Activated effector memory CD4-positive, alpha-beta T cell treated with Interleukin-2 at 50 U/mL for 16 hours (primary cell): ENCODE measurements around the gene PAXX.

Experiments used
- DNase-seq: peaks from one replicate; pipeline ENCODE4 v3.0.0-alpha.2; 2020

PAXX gene

DNA sequence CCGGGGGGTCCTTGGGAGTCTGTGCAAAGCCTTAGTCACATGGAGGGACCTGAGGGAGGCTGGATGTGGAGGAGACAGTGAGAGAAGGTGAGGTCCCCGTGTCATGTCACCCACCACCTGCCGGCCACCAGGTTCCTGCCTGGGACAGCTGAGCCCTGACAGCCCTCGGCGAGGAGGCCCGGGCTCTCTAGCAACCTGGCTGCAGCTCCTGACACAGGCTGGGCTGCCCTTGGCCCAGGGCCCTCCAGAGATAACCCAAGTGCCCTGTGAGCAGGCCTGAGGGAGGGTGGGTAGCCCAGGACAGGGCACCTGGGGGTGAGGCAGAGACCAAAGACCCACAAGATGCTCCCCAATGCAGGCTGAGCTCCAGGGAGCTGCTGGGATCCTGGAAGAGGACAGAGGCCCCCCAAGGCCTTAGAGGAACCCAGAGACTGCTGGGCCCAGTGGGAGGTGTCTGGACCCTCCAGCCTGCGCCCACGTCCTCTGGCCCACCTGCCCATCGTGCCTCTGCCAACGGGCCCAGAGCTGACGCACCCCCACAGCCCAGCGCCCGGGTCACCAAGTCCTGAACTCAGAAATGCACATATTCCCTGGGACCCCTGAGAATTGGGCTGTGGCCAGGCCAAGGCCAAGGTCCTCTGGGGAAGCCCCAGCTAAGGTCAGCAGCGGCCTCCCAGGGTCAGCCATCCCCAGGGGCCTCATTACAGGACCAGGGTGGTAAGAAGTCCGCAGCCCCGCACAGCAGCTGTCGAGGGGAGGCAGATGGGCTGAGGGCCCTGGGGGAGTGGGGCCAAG lies 23.7 kb upstream of the PAXX start:
- no peak for DNase-seq

DNA sequence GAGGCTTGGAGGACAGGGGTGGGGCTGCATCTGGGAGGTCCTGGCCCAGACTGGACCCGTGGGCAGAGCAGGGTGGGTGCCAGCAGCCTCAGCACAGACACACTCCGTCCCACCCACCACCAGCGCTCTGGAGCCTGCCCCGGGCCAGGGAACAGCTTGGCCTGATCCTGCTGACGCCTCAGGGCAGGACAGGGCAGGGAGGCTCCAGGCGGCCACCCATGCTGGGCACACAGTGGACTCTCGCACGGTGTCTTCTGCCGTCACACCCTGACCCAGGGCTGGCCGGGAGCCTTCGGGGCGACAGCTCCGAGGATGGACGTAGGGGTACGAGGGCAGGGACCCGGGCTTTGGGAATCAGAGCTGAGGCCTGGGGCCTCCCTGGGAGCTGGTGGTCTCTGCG lies 23.1 kb upstream of the PAXX start:
- DNase-seq = no peak

DNA sequence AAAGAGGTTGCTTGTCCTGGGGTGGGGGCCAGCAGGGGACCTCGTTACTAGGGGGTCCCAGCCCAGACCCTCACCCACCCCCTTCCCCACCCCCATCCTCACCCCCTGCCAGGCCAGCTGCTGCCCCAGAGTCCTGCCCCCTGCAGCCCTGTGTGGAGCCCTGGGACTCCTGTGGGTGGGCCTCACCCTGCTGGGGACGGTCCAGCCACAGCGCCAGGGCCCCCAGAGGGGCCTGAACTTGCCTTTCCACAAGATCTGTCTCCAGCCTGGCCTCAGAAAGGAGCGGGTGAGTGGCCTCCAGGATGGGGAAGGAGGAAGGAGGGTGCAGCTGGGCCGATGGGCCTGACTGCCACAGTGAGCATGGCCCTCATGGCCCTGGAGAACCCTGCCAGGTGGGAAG lies 22.4 kb upstream of the PAXX start:
- no peak for DNase-seq

DNA sequence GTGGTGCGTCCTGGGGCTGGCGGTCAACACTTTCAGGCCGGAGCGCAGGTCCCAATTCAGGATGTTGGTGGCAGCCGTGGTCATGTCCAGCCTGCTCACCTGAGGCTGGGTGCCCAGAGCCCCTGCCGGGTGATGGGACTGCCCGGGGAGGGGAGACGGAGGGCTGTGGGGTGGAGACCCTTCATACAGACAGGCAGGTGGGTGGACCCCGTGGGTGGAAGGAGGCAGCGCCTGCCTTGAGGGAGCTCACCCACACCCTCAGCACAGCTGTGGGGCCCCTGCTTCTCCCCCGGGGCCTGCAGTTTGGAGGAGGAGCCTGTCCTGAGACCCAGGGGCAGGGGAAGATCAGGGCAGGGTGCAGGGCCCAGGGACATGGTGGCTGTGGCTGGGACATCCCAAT lies 21.9 kb upstream of the PAXX start:
- DNase-seq = no peak

DNA sequence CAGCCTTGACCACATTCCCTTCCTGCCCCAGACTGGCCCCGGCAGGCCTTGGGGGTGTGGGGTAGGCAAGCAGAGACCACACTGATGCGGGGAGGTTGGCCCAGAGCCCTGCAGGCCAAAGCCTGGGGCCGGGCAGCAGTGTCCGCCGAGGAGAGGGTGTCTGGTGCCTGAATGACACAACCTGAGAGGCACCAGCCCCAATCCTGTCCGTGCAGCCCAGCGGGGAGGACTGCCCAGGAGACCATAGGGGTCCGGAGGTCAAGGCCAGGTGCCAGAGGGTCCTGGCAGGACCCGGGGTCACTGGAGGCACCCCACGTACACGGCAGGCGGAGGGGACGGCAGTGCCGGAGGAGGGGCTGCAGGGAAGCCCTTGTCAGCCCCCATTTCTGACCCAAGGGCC lies 20.5 kb upstream of the PAXX start:
- no peak for DNase-seq

DNA sequence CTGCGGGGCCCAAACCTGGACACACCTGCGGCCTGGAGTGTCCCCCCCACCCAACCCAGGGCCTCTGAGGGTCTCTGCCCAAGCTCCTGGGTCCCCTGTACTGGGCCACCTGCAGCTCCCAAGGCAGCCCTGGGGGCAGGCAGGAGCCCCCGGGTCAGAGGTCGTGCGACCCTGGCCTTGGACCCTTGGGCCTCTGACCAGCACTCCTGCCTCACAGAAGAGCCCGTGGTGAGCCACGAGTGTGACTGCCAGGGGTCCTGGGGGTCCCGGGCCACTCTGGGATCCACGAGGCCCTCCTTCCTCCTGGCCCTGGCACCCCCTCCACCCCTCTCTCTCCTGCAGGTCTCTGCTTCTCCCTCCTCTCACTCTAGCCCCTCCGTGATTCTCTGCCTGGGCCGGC lies 19.9 kb upstream of the PAXX start:
- no peak for DNase-seq

DNA sequence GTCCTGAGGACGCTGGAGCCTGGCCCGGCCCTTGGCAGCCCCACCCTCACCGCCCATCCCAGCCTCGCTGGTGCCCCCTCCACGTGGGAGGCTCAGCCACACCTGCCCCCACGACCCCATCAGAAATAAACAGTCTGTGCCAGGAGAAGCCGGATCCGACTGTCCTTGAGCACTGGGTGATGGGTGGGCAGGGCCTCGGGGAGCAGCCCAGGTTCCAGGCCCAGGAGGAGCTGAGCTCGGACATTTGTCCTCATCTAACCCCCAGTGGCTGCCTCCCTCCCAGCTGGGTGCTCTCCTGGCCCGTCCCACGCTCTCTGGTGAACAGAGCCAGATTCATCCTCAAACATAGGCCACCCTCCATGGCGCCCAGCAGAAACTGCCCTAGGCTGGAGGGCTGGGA lies 19.5 kb upstream of the PAXX start:
- no peak for DNase-seq

DNA sequence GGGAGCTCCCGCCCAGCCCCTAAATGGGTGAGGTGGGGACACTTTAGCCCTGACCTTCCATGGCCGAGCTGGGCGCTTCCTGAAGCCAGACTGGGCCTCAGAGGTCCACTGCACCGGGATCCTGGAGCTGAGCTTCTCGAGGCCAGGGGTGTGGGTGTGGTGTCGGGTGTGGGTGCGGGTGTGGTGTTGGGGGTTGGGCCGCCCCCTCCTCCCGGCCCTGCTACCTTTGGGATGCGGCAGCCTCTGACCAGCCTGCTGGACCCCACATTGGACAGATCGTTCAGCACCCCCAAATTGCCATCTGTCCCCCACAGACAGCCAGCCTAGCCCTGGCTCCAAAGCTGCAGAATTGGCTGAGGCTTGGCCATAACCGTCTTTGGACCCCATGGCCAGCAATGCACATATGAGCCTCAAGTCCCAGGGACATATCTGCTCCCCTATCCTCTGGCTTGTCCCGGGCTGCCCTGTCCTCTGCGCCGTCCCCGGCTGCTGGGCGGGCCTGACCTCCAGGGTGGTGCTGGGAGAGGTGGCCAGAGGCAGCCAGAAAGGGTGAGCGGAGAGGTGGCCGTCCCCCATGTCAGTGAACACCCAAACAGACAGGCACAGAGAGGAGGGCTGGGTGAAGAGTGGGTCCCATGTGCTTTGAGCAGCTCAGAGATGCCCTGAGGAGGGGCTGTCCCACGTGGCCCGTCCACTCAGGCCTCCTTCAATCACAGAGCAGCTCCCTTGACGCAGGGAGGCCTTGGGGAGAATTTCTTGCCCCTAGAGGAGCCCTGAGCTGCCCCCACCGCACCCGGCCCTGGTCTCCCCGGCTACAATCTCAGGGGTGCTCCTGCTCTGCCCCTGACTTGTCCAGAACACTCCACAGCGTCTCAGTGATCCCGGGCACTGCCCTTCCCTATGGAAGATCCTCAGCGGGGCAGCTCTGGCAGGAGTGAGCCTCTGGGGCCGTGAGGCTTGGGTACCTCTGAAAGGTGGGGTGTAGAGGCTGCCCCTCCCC lies 18.3 kb upstream of the PAXX start:
- DNase-seq = no peak

DNA sequence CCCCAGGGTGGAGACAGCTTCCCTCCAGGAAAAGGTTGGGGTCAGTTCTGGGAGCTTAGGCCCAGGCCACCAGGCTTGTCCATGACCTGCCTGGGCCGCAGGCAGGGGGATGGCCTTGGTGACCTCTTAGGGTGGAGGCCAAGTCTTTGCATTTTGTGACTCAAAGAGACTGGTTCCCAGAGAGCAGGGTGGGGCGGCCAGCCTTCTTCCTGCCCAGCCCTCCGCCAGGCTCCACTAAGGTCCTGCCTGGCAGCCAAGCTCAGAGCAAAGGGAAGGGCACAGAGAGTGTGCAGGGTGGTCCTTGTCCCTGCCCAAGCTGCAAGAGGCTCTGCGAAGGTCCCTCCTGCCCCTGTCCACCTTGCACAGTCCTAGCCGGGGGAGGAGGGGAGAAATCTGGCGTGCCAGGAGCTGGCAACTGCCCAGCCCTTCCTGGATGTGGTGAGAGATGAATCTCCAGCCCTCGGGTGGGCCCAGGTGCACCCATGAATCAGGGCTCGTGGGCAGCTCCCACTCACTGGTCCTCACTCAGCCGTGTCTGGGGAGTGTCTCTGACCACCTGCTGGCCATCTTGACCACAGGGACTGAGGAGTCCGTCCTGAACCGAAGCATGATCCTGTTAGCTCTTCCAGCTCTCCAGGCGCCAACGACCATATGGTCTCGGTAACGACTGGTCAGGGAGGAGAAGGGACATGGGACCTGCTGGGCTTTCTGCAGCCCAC lies 17.2 kb upstream of the PAXX start:
- DNase-seq = peak; percentile 32

DNA sequence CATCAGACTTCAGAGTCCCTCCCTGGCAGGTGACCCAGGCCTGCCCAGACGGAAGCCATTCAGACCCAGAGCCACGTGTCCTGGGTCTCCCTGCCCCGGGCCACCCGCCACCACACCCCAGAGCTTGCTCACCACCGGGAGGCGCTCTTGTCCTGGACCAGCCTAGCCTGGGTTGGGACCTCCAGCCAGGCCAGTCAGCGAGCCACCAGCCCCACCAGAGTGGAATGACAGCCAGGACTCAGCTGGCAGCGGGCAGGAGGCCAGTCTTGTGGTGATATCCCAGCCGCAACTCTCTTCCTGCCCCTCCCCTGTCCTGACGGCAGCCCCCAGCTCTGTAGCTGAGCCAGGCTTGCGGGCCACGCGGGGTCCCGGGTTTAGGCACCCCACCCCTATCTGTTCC lies 16.6 kb upstream of the PAXX start:
- no peak for DNase-seq

DNA sequence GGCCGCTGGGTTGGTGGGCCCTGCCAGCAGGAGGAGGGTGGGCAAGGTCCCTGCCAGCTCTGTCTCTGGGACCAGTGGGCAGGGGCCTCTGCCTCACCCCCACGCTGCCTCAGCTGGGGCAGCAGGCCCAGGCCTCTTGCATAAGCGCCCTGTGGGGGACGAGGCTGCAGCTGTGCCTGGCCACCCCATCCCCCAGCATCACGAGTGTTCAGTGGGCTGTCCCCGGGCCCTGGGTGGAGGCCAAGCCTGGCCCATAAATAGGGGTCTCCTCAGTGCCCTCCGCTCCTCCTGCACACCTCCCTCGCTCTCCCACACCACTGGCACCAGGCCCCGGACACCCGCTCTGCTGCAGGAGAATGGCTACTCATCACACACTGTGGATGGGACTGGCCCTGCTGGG lies 15.0 kb upstream of the PAXX start, which contains the start of gene PTGDS:
Gene PTGDS, plus strand, starts transcription at position 282 of the 400 bp plus-strand sequence. Its CDS starts 75 bp downstream, at position 357.
- DNase-seq = no peak

DNA sequence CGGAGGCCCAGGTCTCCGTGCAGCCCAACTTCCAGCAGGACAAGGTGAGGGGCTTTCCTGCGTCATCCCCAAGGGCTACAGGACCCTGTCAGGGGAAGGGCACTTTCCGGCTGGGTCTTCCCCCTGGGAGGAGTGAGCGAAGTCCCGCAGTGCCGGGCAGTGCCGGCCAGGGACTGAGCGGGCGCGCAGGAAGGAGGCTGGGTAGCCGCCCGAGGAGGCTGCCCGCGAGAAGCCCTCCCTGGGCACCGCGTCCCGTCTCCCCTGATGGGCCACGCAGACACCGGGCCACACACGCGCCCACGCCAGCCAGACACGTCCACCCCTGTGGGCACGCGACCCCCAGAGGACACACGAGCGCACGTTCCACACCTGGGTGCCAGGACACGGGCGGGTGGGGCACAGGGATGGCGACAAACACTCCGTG lies 14.6 kb upstream of the PAXX start:
- no peak for DNase-seq

DNA sequence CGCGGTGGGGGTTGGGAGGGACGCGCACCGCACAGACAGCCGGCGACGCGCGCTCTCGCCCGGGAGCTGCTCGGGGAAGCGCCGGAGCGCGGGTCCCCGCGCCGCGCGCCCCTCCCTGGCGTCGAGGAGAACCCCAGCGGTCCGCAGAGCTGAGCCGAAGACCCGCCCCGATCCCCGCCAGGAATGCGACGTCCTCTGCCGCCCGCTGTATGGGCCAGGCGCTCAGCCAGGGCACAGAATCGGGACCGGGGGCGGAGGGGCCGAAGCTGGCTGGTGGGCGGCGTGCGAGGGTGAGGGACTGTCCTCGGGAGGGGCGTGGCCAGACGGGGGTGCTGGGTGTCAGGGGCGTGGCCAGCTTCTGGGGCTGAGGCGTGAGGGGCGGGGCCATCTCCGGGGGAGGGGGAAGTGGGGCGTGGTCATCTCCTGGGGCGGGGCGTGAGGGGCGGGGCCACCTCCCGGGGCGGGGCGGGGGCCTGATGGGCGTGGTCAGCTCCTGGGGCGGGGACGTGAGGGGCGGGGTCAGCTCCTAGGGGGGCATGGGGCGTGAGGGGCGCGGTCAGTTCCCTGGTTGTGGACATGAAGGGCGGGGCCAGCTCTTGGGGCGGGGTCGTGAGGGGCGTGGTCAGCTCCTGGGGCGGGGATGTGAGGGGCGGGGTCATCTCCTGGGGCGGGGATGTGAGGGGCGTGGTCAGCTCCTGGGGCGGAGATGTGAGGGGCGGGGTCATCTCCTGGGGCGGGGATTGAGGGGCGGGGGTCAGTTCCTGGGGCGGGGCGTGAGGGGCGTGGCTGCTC lies 14.0 kb upstream of the PAXX start:
- DNase-seq = peak; percentile 56

DNA sequence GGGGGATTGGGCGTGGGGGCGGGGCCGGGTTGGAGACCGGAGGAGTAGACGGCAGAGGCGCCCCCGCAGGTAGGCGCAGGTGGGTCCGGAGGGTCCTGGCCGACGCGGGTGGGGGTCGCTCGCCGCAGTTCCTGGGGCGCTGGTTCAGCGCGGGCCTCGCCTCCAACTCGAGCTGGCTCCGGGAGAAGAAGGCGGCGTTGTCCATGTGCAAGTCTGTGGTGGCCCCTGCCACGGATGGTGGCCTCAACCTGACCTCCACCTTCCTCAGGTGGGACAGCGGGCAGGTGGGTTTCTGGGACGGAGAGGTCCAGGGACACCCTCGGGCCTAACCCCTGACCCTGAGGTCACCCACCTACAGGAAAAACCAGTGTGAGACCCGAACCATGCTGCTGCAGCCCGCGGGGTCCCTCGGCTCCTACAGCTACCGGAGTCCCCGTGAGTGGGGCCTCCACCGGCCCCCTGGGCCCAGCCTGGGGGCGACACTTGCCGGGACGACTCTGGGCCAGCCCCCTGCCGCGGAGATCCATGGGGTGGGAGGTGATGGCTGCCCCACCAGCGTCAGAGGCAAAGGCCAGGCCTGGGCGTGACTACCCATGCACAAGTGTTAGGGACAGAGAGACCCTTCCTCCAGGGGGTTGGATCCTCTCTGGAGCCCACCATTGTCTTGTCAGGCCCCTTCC lies 13.2 kb upstream of the PAXX start:
- DNase-seq = no peak

DNA sequence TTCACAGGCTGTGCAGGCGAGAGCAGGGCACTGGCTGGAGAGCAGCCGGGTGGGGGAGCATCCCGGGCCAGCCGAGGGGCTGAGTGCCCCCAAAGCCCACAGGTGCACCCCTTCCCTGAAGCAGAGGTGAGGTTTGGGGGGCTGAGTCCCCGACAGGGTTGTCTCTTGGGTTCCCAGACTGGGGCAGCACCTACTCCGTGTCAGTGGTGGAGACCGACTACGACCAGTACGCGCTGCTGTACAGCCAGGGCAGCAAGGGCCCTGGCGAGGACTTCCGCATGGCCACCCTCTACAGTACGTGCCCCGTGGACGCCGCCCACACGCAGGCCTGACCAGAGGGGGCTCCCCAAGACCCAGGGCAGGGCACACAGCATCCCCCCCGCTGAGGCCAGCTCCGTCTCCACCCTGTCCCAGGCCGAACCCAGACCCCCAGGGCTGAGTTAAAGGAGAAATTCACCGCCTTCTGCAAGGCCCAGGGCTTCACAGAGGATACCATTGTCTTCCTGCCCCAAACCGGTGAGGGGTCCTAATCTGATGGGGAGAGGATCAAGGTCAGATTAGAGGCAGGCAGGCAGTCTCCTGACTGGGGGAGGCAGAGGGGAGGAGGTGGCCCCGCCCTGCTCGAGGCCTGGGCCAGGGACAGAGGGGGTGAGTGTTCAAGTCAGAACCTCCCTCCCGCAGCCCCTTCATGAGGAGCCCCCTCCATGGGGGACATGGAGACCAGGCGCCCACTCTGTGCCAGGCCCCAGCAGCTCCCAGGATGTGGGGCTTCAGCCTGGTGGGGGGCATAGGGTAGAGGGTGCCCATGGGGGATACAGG lies 12.2 kb upstream of the PAXX start:
- DNase-seq = no peak

DNA sequence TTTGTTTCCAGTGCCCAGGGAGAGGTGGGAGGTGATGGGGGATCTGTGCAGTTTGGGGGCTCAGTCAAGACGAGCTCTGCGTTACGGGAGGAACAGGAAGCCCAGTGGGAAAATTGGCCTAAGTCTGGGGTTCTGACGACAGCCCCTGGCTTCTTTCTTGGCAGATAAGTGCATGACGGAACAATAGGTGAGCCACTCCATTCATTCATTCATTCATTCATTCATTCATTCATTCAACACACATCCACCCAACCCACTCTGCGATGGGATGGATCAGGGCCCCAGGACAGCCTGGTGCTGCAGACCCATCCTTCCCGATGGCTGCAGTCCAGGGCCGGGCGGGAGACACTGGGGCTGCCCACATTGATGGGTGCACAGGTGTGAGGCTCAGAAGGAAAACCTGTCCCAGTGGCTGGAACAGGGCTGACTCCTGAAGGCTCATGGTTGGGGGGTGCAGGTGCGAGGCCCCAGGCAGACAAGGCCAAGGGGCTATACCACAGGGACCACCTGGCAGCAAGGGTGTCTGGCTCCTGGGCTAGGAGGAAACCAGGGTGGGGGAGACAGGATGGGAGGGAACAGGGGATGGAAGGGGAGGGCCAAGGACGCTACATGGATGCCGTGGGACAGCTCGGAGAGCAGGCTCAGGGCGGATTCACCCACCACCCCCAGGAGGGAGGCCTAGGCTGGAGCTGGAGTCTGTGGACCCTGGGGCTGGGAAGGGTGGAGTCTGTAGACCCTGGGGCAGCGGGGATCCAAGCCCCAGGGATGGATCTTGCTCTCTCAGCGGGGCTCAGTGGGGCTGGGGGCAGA lies 11.3 kb upstream of the PAXX start:
- DNase-seq = no peak

DNA sequence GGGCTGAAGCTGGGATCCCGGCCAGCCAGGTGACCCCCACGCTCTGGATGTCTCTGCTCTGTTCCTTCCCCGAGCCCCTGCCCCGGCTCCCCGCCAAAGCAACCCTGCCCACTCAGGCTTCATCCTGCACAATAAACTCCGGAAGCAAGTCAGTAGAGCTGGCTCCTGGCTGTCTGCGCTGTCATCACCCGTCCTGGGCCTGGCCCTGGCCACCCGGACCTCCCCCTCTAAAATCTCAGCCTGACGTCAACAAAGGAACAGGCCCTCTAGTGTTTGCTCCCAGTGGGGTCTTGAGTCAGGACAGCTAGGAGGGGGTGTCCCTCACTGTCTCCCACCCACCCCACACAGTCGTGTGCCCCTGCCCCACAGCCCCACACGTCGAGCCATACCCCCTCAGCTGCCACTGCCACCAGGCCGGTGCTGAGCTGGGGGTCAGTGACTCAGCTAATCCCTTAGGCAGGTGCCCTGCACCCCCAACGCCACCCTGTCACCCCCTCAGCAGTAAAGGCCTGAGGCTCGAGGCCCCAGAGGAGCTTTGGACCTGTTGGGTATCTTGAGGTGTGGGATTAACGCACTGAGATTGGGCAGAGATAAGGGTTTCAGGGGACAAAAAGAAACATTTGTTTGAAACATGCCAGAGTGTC lies 10.5 kb upstream of the PAXX start:
- no peak for DNase-seq

DNA sequence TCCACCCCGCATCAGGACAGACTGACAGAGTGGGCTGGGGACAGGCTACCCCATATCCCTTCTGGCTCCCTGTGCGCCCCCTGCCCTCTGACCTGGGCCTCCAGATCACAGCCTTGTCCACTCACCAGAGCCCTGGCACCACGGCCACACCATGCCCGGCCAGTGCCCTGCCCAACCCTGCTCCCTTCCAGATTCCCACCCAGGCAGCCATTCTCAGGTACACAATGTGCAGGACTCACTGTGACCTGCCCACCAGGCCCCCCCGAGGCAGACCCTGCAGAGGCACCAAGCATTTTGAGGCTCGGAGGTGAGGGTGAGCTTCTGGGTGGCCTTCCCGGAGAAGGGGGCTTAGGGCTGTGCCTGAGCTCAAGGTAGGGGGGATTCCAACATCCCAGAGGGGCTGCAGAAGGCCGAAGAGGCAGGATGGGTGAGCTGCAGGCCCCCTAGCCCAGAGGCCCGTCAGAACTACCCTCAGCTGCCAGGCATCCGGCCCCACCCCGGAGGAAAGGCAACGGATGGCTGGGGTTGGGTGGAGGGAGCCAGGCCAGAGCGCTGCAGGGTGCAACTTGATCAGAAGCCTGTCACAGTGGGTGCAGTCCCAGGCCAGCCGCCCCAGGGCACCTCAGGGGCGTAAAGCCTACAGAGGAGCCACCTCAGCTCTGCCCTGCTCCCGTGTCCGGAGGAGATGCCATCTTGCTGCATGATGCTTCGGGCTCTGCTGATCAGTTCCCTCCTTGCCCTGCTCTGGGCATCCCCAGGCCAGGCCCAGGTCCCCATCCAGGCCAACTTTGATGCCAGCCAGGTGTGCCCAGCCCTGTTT lies 9.8 kb upstream of the PAXX start, which contains the start of gene LCNL1:
Gene LCNL1, plus strand, starts transcription at position 762 of the 820 bp plus-strand sequence. CDS start 594 bp downstream, outside the sequence.
- no peak for DNase-seq
